HUES64 (cell line): ENCODE results near the gene APCDD1L.

Experiments
- H3K27ac ChIP-seq: 2 replicates; pipeline ENCODE4 v1.7.0; 2013; ENCODE audit warnings: low read depth, low read length, inconsistent platforms
- H3K27me3 ChIP-seq: 2 replicates; pipeline ENCODE4 v1.6.1; 2013; ENCODE audit warnings: mild to moderate bottlenecking, low read length; ENCODE audit not compliant: insufficient read depth
- H3K36me3 ChIP-seq: 2 replicates; pipeline ENCODE4 v1.6.1; 2013; ENCODE audit warnings: mild to moderate bottlenecking, low read length; ENCODE audit not compliant: insufficient read depth
- H3K4me1 ChIP-seq: 2 replicates; pipeline ENCODE4 v1.6.1; 2013; ENCODE audit warnings: mild to moderate bottlenecking, low read length, moderate library complexity; ENCODE audit not compliant: insufficient read depth
- H3K4me3 ChIP-seq: 2 replicates; pipeline ENCODE4 v1.5.1; 2013; ENCODE audit warnings: mild to moderate bottlenecking, low read length, moderate library complexity
- H3K9ac ChIP-seq: 2 replicates; pipeline ENCODE4 v1.6.1; 2013; ENCODE audit warnings: mild to moderate bottlenecking, low read depth, low read length
- H3K9me3 ChIP-seq: 2 replicates; pipeline ENCODE4 v1.6.1; 2013; ENCODE audit warnings: low read depth, low read length; ENCODE audit not compliant: insufficient read depth
- WGBS: fragments of 150-250, 120-280 bp; methylation state at CpG from one replicate; pipeline ENCODE4 v1.1.7; 2013; ENCODE audit warnings: missing lambda C conversion rate; 5-methylcytosine and 5-hydroxymethylcytosine counted together

Gene APCDD1L

GRCh38 chr20:58496429-58496769 lies 18.8 kb downstream of the APCDD1L start:
- 92% methylated on average over 6 of the region's 6 CpGs for WGBS
- Histone ChIP-seq H3K9me3 (no peaks in the 10 kb centered on the region), H3K36me3 (no peaks in the 10 kb centered on the region), H3K27me3 (no peaks in the 10 kb centered on the region), H3K27ac (no peak overlapping the region), H3K9ac (no peak overlapping the region), H3K4me3 (no peak overlapping the region), H3K4me1 (no peaks in the 10 kb centered on the region)

- no peaks in the 10 kb centered on the region for H3K9me3 ChIP-seq
Measured at GRCh38 chr20:58495623-58496428, 19.4 kb downstream of the APCDD1L start.

GRCh38 chr20:58494923-58495622 lies 20.1 kb downstream of the APCDD1L start:
- H3K27me3 ChIP-seq: no peaks in the 10 kb centered on the region
- WGBS: 92% methylated on average over 13 of the region's 13 CpGs
- no peaks in the 10 kb centered on the region for H3K9me3 ChIP-seq
- H3K36me3 ChIP-seq: no peaks in the 10 kb centered on the region
- 0 out of 2 replicates have a peak, but pooled peaks cover 3% of the 10 kb centered on the region for H3K4me1 ChIP-seq
- no peak overlapping the region for H3K27ac ChIP-seq
- no peak overlapping the region for H3K4me3 ChIP-seq
- no peak overlapping the region for H3K9ac ChIP-seq

More at GRCh38 chr20:58495623-58496428, 19.4 kb downstream of the APCDD1L start:
- Histone ChIP-seq H3K27ac (no peak overlapping the region), H3K36me3 (no peaks in the 10 kb centered on the region), H3K9ac (no peak overlapping the region), H3K27me3 (no peaks in the 10 kb centered on the region), H3K4me1 (no peaks in the 10 kb centered on the region), H3K4me3 (no peak overlapping the region)
- 94% methylated on average over 14 of the region's 15 CpGs for WGBS

GRCh38 chr20:58492795-58493524 lies 22.2 kb downstream of the APCDD1L start:
- Histone ChIP-seq H3K36me3 (no peaks in the 10 kb centered on the region), H3K9me3 (no peaks in the 10 kb centered on the region), H3K27me3 (no peaks in the 10 kb centered on the region), H3K4me3 (no peak overlapping the region), H3K4me1 (0 out of 2 replicates have a peak, but pooled peaks cover 3% of the 10 kb centered on the region), H3K27ac (no peak overlapping the region), H3K9ac (no peak overlapping the region)
- 92% methylated on average over 4 of the region's 4 CpGs for WGBS

- no peak overlapping the region for H3K27ac ChIP-seq
- no peak overlapping the region for H3K4me3 ChIP-seq
- WGBS: 89% methylated on average over 7 of the region's 7 CpGs
Measured at GRCh38 chr20:58492074-58492718, 23.0 kb downstream of the APCDD1L start.

GRCh38 chr20:58486207-58486606 lies 29.0 kb downstream of the APCDD1L start:
- H3K9me3 ChIP-seq: peaks cover 29% of the 10 kb centered on the region
- H3K36me3 ChIP-seq: no peaks in the 10 kb centered on the region
- H3K9ac ChIP-seq: no peak overlapping the region
- no peaks in the 10 kb centered on the region for H3K27me3 ChIP-seq
- WGBS: 64% methylated on average over 1 of the region's 1 CpG
- no peak overlapping the region for H3K4me3 ChIP-seq
- peaks cover 11% of the 10 kb centered on the region; the same call in 1 of the 2 replicates for H3K4me1 ChIP-seq
- no peak overlapping the region for H3K27ac ChIP-seq

More at GRCh38 chr20:58492074-58492718, 23.0 kb downstream of the APCDD1L start:
- H3K9me3 ChIP-seq: peaks cover 5% of the 10 kb centered on the region; the same call in 1 of the 2 replicates
- no peaks in the 10 kb centered on the region for H3K36me3 ChIP-seq
- H3K9ac ChIP-seq: no peak overlapping the region
- 0 out of 2 replicates have a peak, but pooled peaks cover 3% of the 10 kb centered on the region for H3K4me1 ChIP-seq
- no peaks in the 10 kb centered on the region for H3K27me3 ChIP-seq

- 97% methylated on average over 3 of the region's 3 CpGs for WGBS
- Histone ChIP-seq H3K4me1 (peaks cover 8% of the 10 kb centered on the region; the same call in 1 of the 2 replicates), H3K4me3 (no peak overlapping the region), H3K36me3 (no peaks in the 10 kb centered on the region), H3K9ac (no peak overlapping the region), H3K27ac (no peak overlapping the region), H3K9me3 (peaks cover 29% of the 10 kb centered on the region), H3K27me3 (no peaks in the 10 kb centered on the region)
Measured at GRCh38 chr20:58485393-58485792, 29.8 kb downstream of the APCDD1L start.

- H3K4me3 ChIP-seq: no peak overlapping the region
- peaks cover 8% of the 10 kb centered on the region; the same call in 1 of the 2 replicates for H3K4me1 ChIP-seq
- H3K36me3 ChIP-seq: no peaks in the 10 kb centered on the region
- no peaks in the 10 kb centered on the region for H3K27me3 ChIP-seq
- peaks cover 34% of the 10 kb centered on the region for H3K9me3 ChIP-seq
- H3K9ac ChIP-seq: no peak overlapping the region
- 92% methylated on average over 6 of the region's 6 CpGs for WGBS
- H3K27ac ChIP-seq: no peak overlapping the region
Measured at GRCh38 chr20:58483470-58483869, 31.7 kb downstream of the APCDD1L start.

GRCh38 chr20:58483051-58483450 lies 32.1 kb downstream of the APCDD1L start:
- no peak overlapping the region for H3K9ac ChIP-seq
- 89% methylated on average over 5 of the region's 5 CpGs for WGBS
- H3K4me3 ChIP-seq: no peak overlapping the region

GRCh38 chr20:58482416-58482815 lies 32.8 kb downstream of the APCDD1L start:
- no peak overlapping the region for H3K4me3 ChIP-seq
- H3K27ac ChIP-seq: no peak overlapping the region
- peaks cover 8% of the 10 kb centered on the region; the same call in 1 of the 2 replicates for H3K4me1 ChIP-seq
- peaks cover 38% of the 10 kb centered on the region for H3K9me3 ChIP-seq
- WGBS: 77% methylated on average over 10 of the region's 10 CpGs
- no peaks in the 10 kb centered on the region for H3K27me3 ChIP-seq
- H3K9ac ChIP-seq: no peak overlapping the region
- H3K36me3 ChIP-seq: no peaks in the 10 kb centered on the region

More at GRCh38 chr20:58483051-58483450, 32.1 kb downstream of the APCDD1L start:
- H3K27me3 ChIP-seq: no peaks in the 10 kb centered on the region
- peaks cover 8% of the 10 kb centered on the region; the same call in 1 of the 2 replicates for H3K4me1 ChIP-seq
- H3K9me3 ChIP-seq: peaks cover 38% of the 10 kb centered on the region
- H3K27ac ChIP-seq: no peak overlapping the region
- H3K36me3 ChIP-seq: no peaks in the 10 kb centered on the region
